OCI-LY3 (cell line): ENCODE results near the gene ENTPD5.
"Not testable (repeated sequence)": the region's sequence is repeated elsewhere in the genome, so short reads cannot be mapped to it uniquely, and the experiment has no call there.

ENCODE experiments used
- H2AFZ ChIP-seq: fragments of 200-600, 300-600 bp; shearing (Covaris generic); 2 replicates; pipeline ENCODE4 v1.6.0; 2014; ENCODE audit warnings: antibody characterized with exemption, low read depth, low read length
- H3K27ac ChIP-seq: fragments of 200-600, 300-600 bp; sonication (generic); 2 replicates; pipeline ENCODE4 v1.5.1; 2014; ENCODE audit warnings: mild to moderate bottlenecking, low read length, moderate library complexity, mixed read lengths
- H3K27me3 ChIP-seq: fragments of 200-600, 300-600 bp; sonication (generic); 2 replicates; pipeline ENCODE4 v1.6.1; 2014; ENCODE audit warnings: low read depth, low read length, mixed read lengths
- H3K36me3 ChIP-seq: fragments of 200-600, 300-600 bp; sonication (generic); replicated peaks from 2 replicates; pipeline ENCODE3; 2014; ENCODE audit warnings: low read depth, low read length, mixed read lengths
- H3K4me1 ChIP-seq: fragments of 300-600, 200-600 bp; sonication (generic); 2 replicates; pipeline ENCODE4 v1.6.1; 2014; ENCODE audit warnings: low read length, mixed read lengths
- H3K4me2 ChIP-seq: fragments of 200-600, 300-600 bp; sonication (generic); 2 replicates; pipeline ENCODE4 v1.6.1; 2014; ENCODE audit warnings: low read length, mixed read lengths
- H3K4me3 ChIP-seq: fragments of 300-600, 200-600 bp; sonication (generic); 2 replicates; pipeline ENCODE4 v1.5.1; 2014; ENCODE audit warnings: antibody characterized with exemption, mild to moderate bottlenecking, low read length, moderate library complexity
- H3K79me2 ChIP-seq: fragments of 300-600, 200-600 bp; shearing (Covaris generic); 2 replicates; pipeline ENCODE4 v1.6.1; 2014; ENCODE audit warnings: mild to moderate bottlenecking, low read length, mixed read lengths
- H3K9ac ChIP-seq: fragments of 300-600, 200-600 bp; shearing (Covaris generic); 2 replicates; pipeline ENCODE4 v1.6.0; 2014; ENCODE audit warnings: mild to moderate bottlenecking, low read length, moderate library complexity
- H3K9me3 ChIP-seq: fragments of 200-600, 300-600 bp; shearing (Covaris generic); 2 replicates; pipeline ENCODE4 v1.6.1; 2014; ENCODE audit warnings: low read length, mixed read lengths; ENCODE audit not compliant: insufficient read depth
- H4K20me1 ChIP-seq: fragments of 200-600, 300-600 bp; sonication (generic); 2 replicates; pipeline ENCODE4 v1.6.1; 2016; ENCODE audit warnings: low read length, mixed read lengths; ENCODE audit not compliant: insufficient read depth
- CTCF ChIP-seq: fragments of 200-600, 300-600 bp; sonication (generic); IDR thresholded peaks from 2 replicates; pipeline ENCODE4 v1.5.1; 2014; ENCODE audit warnings: antibody characterized with exemption, low read length, low read depth
- EZH2phosphoT487 ChIP-seq: fragments of 200-600 bp; shearing (Covaris generic); IDR thresholded peaks from 2 replicates; pipeline ENCODE4 v1.6.1; 2018; ENCODE audit warnings: antibody characterized with exemption, mixed run types, low read depth

The ENTPD5 gene

GRCh38 chr14:73991092-73991491 lies 28.0 kb downstream of the ENTPD5 start:
- TF ChIP-seq CTCF: no peak
- TF ChIP-seq EZH2phosphoT487: no peak

GRCh38 chr14:73988656-73989055 lies 30.4 kb downstream of the ENTPD5 start:
- not testable (repeated sequence) for H4K20me1 ChIP-seq, H3K9me3 ChIP-seq, H3K9ac ChIP-seq, H3K4me1 ChIP-seq, H3K79me2 ChIP-seq, H3K4me2 ChIP-seq, H3K36me3 ChIP-seq, H3K27me3 ChIP-seq, H3K27ac ChIP-seq, H3K4me3 ChIP-seq, H2AFZ ChIP-seq

More at GRCh38 chr14:73991092-73991491, 28.0 kb downstream of the ENTPD5 start:
- Histone ChIP-seq H3K4me2 (no peak overlapping the region), H3K9me3 (no peaks in the 10 kb centered on the region), H3K27ac (no peak overlapping the region), H3K79me2 (no peaks in the 10 kb centered on the region), H3K4me3 (no peak overlapping the region), H3K27me3 (no peaks in the 10 kb centered on the region), H3K4me1 (no peaks in the 10 kb centered on the region), H3K36me3 (peaks cover 3% of the 10 kb centered on the region), H2AFZ (no peak overlapping the region), H3K9ac (no peak overlapping the region), H4K20me1 (no peaks in the 10 kb centered on the region)

GRCh38 chr14:73988065-73988464 lies 31.0 kb downstream of the ENTPD5 start:
- H2AFZ ChIP-seq: no peak overlapping the region
- H4K20me1 ChIP-seq: no peaks in the 10 kb centered on the region
- TF ChIP-seq EZH2phosphoT487 (no peak), CTCF (no peak)
- H3K9me3 ChIP-seq: no peaks in the 10 kb centered on the region
- no peak overlapping the region for H3K27ac ChIP-seq
- H3K4me2 ChIP-seq: no peak overlapping the region
- H3K79me2 ChIP-seq: no peaks in the 10 kb centered on the region
- peaks cover 3% of the 10 kb centered on the region for H3K36me3 ChIP-seq
- H3K9ac ChIP-seq: no peak overlapping the region
- H3K27me3 ChIP-seq: no peaks in the 10 kb centered on the region
- H3K4me3 ChIP-seq: no peak overlapping the region
- no peaks in the 10 kb centered on the region for H3K4me1 ChIP-seq

- H3K4me1 ChIP-seq: no peaks in the 10 kb centered on the region
- no peak overlapping the region for H3K4me2 ChIP-seq
- no peak for TF ChIP-seq CTCF
- no peak for TF ChIP-seq EZH2phosphoT487
These were observed 41.2 kb downstream of the ENTPD5 start for GRCh38 chr14:73977896-73978295.

GRCh38 chr14:73976125-73976524 lies 43.0 kb downstream of the ENTPD5 start:
- H3K27me3 ChIP-seq: no peaks in the 10 kb centered on the region
- TF ChIP-seq CTCF: no peak
- TF ChIP-seq EZH2phosphoT487: no peak
- no peaks in the 10 kb centered on the region for H4K20me1 ChIP-seq
- no peak overlapping the region for H3K4me2 ChIP-seq
- no peak overlapping the region for H3K4me3 ChIP-seq
- no peaks in the 10 kb centered on the region for H3K36me3 ChIP-seq
- H3K4me1 ChIP-seq: no peaks in the 10 kb centered on the region
- H3K9me3 ChIP-seq: no peaks in the 10 kb centered on the region
- no peaks in the 10 kb centered on the region for H3K79me2 ChIP-seq
- H2AFZ ChIP-seq: no peak overlapping the region
- no peak overlapping the region for H3K9ac ChIP-seq
- H3K27ac ChIP-seq: no peak overlapping the region

More at GRCh38 chr14:73977896-73978295, 41.2 kb downstream of the ENTPD5 start:
- no peaks in the 10 kb centered on the region for H4K20me1 ChIP-seq
- H2AFZ ChIP-seq: no peak overlapping the region
- H3K4me3 ChIP-seq: no peak overlapping the region
- no peak overlapping the region for H3K9ac ChIP-seq
- no peaks in the 10 kb centered on the region for H3K36me3 ChIP-seq
- H3K9me3 ChIP-seq: no peaks in the 10 kb centered on the region
- no peaks in the 10 kb centered on the region for H3K27me3 ChIP-seq
- no peak overlapping the region for H3K27ac ChIP-seq
- no peaks in the 10 kb centered on the region for H3K79me2 ChIP-seq
